Neural progenitor cell (in vitro differentiated cells): ENCODE data around the gene BLVRA.

Experiments used
- EZH2phosphoT487 ChIP-seq: fragments of 200-600 bp; sonication (generic); IDR thresholded peaks from 2 replicates; pipeline ENCODE4 v1.6.1; 2017; ENCODE audit warnings: antibody characterized with exemption
- TF ChIP-seq, protein P1 (sequence below): fragments of 200-600 bp; sonication (generic); IDR thresholded peaks from 2 replicates; pipeline ENCODE4 v1.5.1; 2017; ENCODE audit warnings: antibody characterized with exemption, mild to moderate bottlenecking

GRCh38 chr7:43764039-43764761 lies 5.7 kb downstream of the BLVRA start:
- no peak for TF ChIP-seq EZH2phosphoT487
- TF ChIP-seq, protein P1, sequence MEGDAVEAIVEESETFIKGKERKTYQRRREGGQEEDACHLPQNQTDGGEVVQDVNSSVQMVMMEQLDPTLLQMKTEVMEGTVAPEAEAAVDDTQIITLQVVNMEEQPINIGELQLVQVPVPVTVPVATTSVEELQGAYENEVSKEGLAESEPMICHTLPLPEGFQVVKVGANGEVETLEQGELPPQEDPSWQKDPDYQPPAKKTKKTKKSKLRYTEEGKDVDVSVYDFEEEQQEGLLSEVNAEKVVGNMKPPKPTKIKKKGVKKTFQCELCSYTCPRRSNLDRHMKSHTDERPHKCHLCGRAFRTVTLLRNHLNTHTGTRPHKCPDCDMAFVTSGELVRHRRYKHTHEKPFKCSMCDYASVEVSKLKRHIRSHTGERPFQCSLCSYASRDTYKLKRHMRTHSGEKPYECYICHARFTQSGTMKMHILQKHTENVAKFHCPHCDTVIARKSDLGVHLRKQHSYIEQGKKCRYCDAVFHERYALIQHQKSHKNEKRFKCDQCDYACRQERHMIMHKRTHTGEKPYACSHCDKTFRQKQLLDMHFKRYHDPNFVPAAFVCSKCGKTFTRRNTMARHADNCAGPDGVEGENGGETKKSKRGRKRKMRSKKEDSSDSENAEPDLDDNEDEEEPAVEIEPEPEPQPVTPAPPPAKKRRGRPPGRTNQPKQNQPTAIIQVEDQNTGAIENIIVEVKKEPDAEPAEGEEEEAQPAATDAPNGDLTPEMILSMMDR: no peak
